B cell (primary cell): ENCODE measurements around the gene CALML5. TPM values are rescaled to one million over a fixed set of nuclear protein-coding genes. Genes with fewer than 3 reads are reported as not detected.

Source experiments
- ATAC-seq: fragments of 200-7000 bp; cut with Tn5 transposase; one replicate; pipeline ENCODE4 v1.10.0; 2021; ENCODE audit warnings: low read depth, mild to moderate bottlenecking, moderate number of reproducible peaks, moderate library complexity
- CTCF ChIA-PET: fragments of 350-600 bp; sonication (Branson Sonifier 250); formaldehyde crosslinking; loops from one replicate; lab custom pipeline; 2021; ENCODE audit warnings: antibody characterized with exemption, inconsistent platforms; lab: Charles Lee
- POLR2A ChIA-PET: fragments of 350-600 bp; sonication (Branson Sonifier 250); formaldehyde crosslinking; loops from one replicate; lab custom pipeline; 2021; ENCODE audit warnings: antibody characterized with exemption; lab: Charles Lee
- DNase-seq: peaks from one replicate; pipeline ENCODE4 v3.0.0; 2013
- H2AFZ ChIP-seq: 2 replicates; pipeline ENCODE4 v1.6.1; 2012; ENCODE audit warnings: mild to moderate bottlenecking, low read depth, low read length; ENCODE audit not compliant: insufficient read depth, poor library complexity, severe bottlenecking
- H3K27ac ChIP-seq, 2 donors: 1 replicate in 1 of 2; 2 replicates in 1 of 2; pipeline ENCODE4 v1.5.1; 2012 to 2013; ENCODE audit warnings: low read length in 2 of 2, mild to moderate bottlenecking in 2 of 2, moderate library complexity in 1 of 2
- H3K27me3 ChIP-seq, 4 experiments: fragments of 200-600 bp in 1 of 4; sonication (generic) in 1 of 4; replicated peaks in 1 of 4; 1 replicate in 2 of 4; 2 replicates in 2 of 4; pipeline versions ENCODE4 v1.6.1 to v1.7.0; 2013 to 2016; ENCODE audit warnings: low read length in 3 of 4, mild to moderate bottlenecking in 2 of 4, mixed read lengths in 1 of 4, moderate library complexity in 1 of 4; ENCODE audit not compliant: insufficient read depth in 4 of 4, control insufficient read depth in 3 of 4; ENCODE audit errors: control extremely low read depth in 1 of 4
- H3K36me3 ChIP-seq, 2 experiments: replicated peaks in 1 of 2; 1 replicate in 1 of 2; 2 replicates in 1 of 2; pipeline versions ENCODE4 v1.6.1 to v1.7.1; 2013; ENCODE audit warnings: low read length in 1 of 2; ENCODE audit not compliant: insufficient read depth in 2 of 2, control insufficient read depth in 1 of 2; ENCODE audit errors: control extremely low read depth in 1 of 2, extremely low read depth in 1 of 2
- H3K4me1 ChIP-seq, 2 donors: fragments of 200-600 bp in 1 of 2; sonication (generic) in 1 of 2; 1 replicate in 1 of 2; 2 replicates in 1 of 2; pipeline versions ENCODE4 v1.5.1 to v1.6.1; 2013 to 2017; ENCODE audit warnings: low read length in 2 of 2; ENCODE audit not compliant: control insufficient read depth in 2 of 2, insufficient read depth in 2 of 2
- H3K4me2 ChIP-seq: replicated peaks from 2 replicates; pipeline ENCODE3; 2012; ENCODE audit warnings: mild to moderate bottlenecking, low read depth, low read length; ENCODE audit not compliant: poor library complexity, severe bottlenecking
- H3K4me3 ChIP-seq, 5 experiments: fragments of 200-600 bp in 1 of 5; sonication (generic) in 1 of 5; 1 replicate in 3 of 5; 2 replicates in 2 of 5; pipeline versions ENCODE4 v1.5.1 to v1.7.0; 2011 to 2016; ENCODE audit warnings: low read length in 4 of 5, mild to moderate bottlenecking in 4 of 5, low read depth in 2 of 5, control low read depth in 1 of 5, moderate library complexity in 1 of 5; ENCODE audit not compliant: insufficient read depth in 1 of 5; ENCODE audit errors: control extremely low read depth in 1 of 5, extremely low read depth in 1 of 5
- H3K79me2 ChIP-seq: fragments of 200-600 bp; sonication (generic); one replicate; pipeline ENCODE4 v1.6.0; 2016; ENCODE audit warnings: low read length; ENCODE audit not compliant: control insufficient read depth, insufficient read depth
- H3K9ac ChIP-seq: fragments of 200-600 bp; sonication (generic); 2 replicates; pipeline ENCODE4 v1.6.1; 2017; ENCODE audit warnings: mild to moderate bottlenecking, low read length, moderate library complexity
- H3K9me3 ChIP-seq, 3 donors: one replicate each; pipeline versions ENCODE4 v1.6.1 to v1.7.1; 2013; ENCODE audit warnings: low read length in 2 of 3; ENCODE audit not compliant: control insufficient read depth in 2 of 3, insufficient read depth in 1 of 3; ENCODE audit errors: control extremely low read depth in 1 of 3
- H4K20me1 ChIP-seq: 2 replicates; pipeline ENCODE4 v1.6.0; 2012; ENCODE audit warnings: mild to moderate bottlenecking, low read length; ENCODE audit not compliant: insufficient read depth, control insufficient read depth, poor library complexity, severe bottlenecking
- H3K27ac Mint-ChIP-seq: one replicate; pipeline ENCODE4 v1.8.0; 2021; ENCODE audit warnings: mixed read lengths
- H3K27me3 Mint-ChIP-seq: one replicate; pipeline ENCODE4 v1.8.0; 2021; ENCODE audit warnings: mixed read lengths
- H3K4me1 Mint-ChIP-seq: one replicate; pipeline ENCODE4 v1.8.0; 2021; ENCODE audit warnings: mixed read lengths
- H3K4me3 Mint-ChIP-seq: one replicate; pipeline ENCODE4 v1.8.0; 2021; ENCODE audit warnings: mixed read lengths
- H3K9me3 Mint-ChIP-seq: one replicate; pipeline ENCODE4 v1.8.0; 2022; ENCODE audit warnings: mixed read lengths; ENCODE audit not compliant: insufficient read depth
- EZH2 ChIP-seq: IDR thresholded peaks from 2 replicates; pipeline ENCODE4 v1.6.1; 2012; ENCODE audit warnings: borderline replicate concordance, low read depth, mild to moderate bottlenecking, moderate library complexity, low read length; ENCODE audit not compliant: insufficient read depth, poor library complexity, severe bottlenecking
- WGBS: methylation state at CpG from one replicate; pipeline ENCODE4 v1.1.5; 2013; ENCODE audit warnings: missing lambda C conversion rate; ENCODE audit not compliant: insufficient coverage; 5-methylcytosine and 5-hydroxymethylcytosine counted together
- intact Hi-C: fragments of 100-400 bp; cut with micrococcal nuclease; formaldehyde crosslinking; loops from one replicate; pipeline ENCODE4 v1.10.0; 2022
- polyA plus RNA-seq: library from polyadenylated mRNA; depleted of rRNA; stranded (reverse); fragments of >200 nt; gene quantifications from 2 replicates; pipeline ENCODE4 v1.2.3, GENCODE V29; 2012
- total RNA-seq, 2 donors: library from RNA; stranded (reverse); fragments of 120-200 nt in 1 of 2; gene quantifications; 1 replicate in 1 of 2; 2 replicates in 1 of 2; pipeline versions ENCODE4 v1.2.3 to v1.2.4, GENCODE V29; 2013 to 2022
- TF ChIP-seq, protein P1 (sequence below): fragments of 200-600 bp; IDR thresholded peaks from one replicate; pipeline ENCODE4 v1.8.0; 2022; ENCODE audit warnings: antibody characterized with exemption, mild to moderate bottlenecking

Gene CALML5
- total and polyA plus RNA-seq, 2 donors (not counting 1 experiment from before 2014, with no cell fraction given): not detected

DNA sequence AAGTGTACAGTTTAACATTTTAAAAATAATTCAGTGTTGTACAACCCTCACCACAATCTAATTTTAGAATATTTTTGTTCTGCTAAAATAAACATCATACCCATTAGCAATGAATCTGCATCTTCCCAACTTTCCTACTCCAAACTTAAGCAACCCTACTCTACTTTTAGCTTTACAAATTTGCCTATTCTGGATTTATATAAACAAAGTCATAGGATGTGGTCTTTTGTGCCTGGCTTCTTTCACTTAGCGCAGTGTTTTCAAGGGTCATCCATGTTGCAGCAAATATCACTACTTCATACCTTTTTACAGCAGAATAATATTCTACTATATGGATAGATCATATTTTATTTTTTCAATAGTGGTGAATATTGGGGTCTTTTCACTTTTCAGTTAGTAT lies 44.3 kb upstream of the CALML5 start:
- Mint-ChIP-seq H3K9me3 (peaks cover 3% of the 10 kb centered on the region), H3K4me1 (peaks cover 3% of the 10 kb centered on the region), H3K27me3 (no peaks in the 10 kb centered on the region), H3K27ac (no peak overlapping the region), H3K4me3 (no peak overlapping the region)
- Histone ChIP-seq H3K4me2 (no peak overlapping the region), H3K9ac (no peak overlapping the region), H4K20me1 (no peaks in the 10 kb centered on the region), H3K4me1 (peaks cover 0 to 7% of the 10 kb centered on the region in 2 donors), H3K79me2 (no peaks in the 10 kb centered on the region), H3K4me3 (no peak overlapping the region), H3K27me3 (no peaks in the 10 kb centered on the region), H2AFZ (no peak overlapping the region), H3K36me3 (no peaks in the 10 kb centered on the region), H3K9me3 (peaks cover 3 to 7% (median 3%) of the 10 kb centered on the region in 3 donors), H3K27ac (no peak overlapping the region)
- WGBS: no CpG with 5 or more reads among the region's 1 CpG
- CTCF ChIA-PET: no interaction called here
- ATAC-seq: no peak
- no peak for DNase-seq
- intact Hi-C loops: no loop called here
- POLR2A ChIA-PET: no interaction called here
- TF ChIP-seq, protein P1, sequence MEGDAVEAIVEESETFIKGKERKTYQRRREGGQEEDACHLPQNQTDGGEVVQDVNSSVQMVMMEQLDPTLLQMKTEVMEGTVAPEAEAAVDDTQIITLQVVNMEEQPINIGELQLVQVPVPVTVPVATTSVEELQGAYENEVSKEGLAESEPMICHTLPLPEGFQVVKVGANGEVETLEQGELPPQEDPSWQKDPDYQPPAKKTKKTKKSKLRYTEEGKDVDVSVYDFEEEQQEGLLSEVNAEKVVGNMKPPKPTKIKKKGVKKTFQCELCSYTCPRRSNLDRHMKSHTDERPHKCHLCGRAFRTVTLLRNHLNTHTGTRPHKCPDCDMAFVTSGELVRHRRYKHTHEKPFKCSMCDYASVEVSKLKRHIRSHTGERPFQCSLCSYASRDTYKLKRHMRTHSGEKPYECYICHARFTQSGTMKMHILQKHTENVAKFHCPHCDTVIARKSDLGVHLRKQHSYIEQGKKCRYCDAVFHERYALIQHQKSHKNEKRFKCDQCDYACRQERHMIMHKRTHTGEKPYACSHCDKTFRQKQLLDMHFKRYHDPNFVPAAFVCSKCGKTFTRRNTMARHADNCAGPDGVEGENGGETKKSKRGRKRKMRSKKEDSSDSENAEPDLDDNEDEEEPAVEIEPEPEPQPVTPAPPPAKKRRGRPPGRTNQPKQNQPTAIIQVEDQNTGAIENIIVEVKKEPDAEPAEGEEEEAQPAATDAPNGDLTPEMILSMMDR: no peak
- no peak for TF ChIP-seq EZH2

DNA sequence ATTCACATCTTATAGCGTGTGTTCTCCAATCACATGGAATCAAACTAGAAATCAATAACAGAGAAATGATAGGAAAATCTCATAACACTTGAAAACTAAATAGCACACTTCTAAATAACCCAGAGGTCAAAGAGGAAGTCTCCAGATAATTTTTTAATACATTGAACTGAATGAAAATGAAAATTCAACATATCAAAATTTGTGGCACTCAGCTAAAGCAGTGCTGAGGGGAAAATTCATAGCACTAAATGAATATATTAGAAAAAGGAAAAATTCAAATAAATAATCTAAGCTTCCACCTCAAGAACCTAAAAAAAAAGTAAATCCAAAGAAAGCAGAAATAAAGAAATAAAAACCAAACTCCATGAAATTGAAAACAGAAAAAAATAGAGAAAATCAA lies 42.7 kb upstream of the CALML5 start:
- intact Hi-C loops: no loop called here
- H4K20me1 ChIP-seq: no peaks in the 10 kb centered on the region
- TF ChIP-seq, protein P1: no peak
- no peak for TF ChIP-seq EZH2
- no peak for ATAC-seq
- peaks cover 3% of the 10 kb centered on the region for H3K4me1 Mint-ChIP-seq
- H3K4me2 ChIP-seq: no peak overlapping the region
- H3K27me3 Mint-ChIP-seq: no peaks in the 10 kb centered on the region
- no peak for DNase-seq
- no peaks in the 10 kb centered on the region for H3K36me3 ChIP-seq
- POLR2A ChIA-PET: no interaction called here
- no peak overlapping the region for H3K9ac ChIP-seq
- no peak overlapping the region for H3K27ac Mint-ChIP-seq
- no peak overlapping the region for H2AFZ ChIP-seq
- no peaks in the 10 kb centered on the region for H3K79me2 ChIP-seq
- WGBS: no CpG with 5 or more reads among the region's 1 CpG
- H3K4me1 ChIP-seq: no peaks in the 10 kb centered on the region
- H3K4me3 ChIP-seq: no peak overlapping the region
- H3K27me3 ChIP-seq: no peaks in the 10 kb centered on the region
- H3K9me3 ChIP-seq: peaks cover 3 to 7% (median 3%) of the 10 kb centered on the region in 3 donors
- H3K4me3 Mint-ChIP-seq: no peak overlapping the region
- CTCF ChIA-PET: no interaction called here
- H3K9me3 Mint-ChIP-seq: peaks cover 3% of the 10 kb centered on the region
- H3K27ac ChIP-seq: no peak overlapping the region
